ENCODE results near the gene PIK3R2. TPM values are rescaled to one million over a fixed set of nuclear protein-coding genes. Genes with fewer than 3 reads are reported as not detected.

Gene PIK3R2
- total and polyA plus RNA-seq, 2 of the 13 experiments (the other 11 are each of a cell fraction or from before 2014, with no cell fraction given), result 18.6 to 25.3 TPM

DNA sequence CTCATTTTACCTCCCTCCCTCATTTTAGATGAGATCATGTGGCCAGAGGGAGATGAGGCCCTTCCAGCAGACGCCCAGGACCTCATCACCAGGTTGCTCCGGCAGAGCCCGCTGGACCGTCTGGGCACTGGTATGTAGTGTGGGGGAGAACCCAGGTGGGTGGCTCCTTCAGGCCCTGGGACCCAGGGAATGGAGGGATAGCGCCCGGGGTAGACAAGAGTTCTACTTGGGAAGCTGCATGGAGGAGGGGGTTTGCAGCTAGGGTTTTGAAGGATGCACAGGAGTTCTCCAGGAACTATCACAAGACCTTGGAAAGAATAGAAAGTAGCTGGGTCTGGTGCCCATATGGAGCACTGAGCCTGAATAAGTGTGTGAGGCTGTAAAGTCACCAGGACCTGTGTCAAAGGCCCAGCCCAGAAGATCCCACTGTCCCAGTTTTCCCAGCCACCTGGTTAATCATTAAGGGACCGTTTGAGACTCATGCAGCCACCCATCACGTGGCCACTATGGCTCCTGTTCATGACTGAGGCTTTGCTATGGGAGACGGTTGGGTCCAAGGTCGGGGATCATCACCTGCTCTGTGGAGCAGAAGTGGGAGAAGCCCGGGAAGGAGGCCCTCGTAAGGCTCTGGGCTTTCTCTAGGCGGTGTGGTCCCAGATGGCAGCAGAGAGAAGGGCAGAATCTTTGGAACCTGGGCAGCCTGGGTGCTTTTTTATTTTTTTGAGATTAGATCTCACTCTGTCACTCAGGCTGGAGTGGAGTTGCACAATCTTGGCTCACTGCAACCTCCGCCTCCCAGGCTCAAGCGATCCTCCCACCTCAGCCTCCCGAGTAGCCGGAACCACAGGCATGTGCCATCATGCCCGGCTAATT is 17.0 kb upstream of the PIK3R2 start (continued):
- peak; percentile 77 for TF ChIP-seq SKI (IDR thresholded peaks at IDR 0.05; ENCODE audit: partially characterized antibody)
- no peak for TF ChIP-seq PHF5A (CRISPR knock-in tag; IDR thresholded peaks at IDR 0.05; ENCODE audit: low read depth, unreplicated experiment)
- TF ChIP-seq FOXC1 (CRISPR knock-in tag; IDR thresholded peaks at IDR 0.05; ENCODE audit: borderline replicate concordance), result 0 out of 2 replicates have a peak, but pooled peaks have one; percentile 16
- TF ChIP-seq GABPA (IDR thresholded peaks at IDR 0.05; ENCODE audit: low read depth, low read length), result no peak
- TF ChIP-seq GABPA (CRISPR knock-in tag; IDR thresholded peaks at IDR 0.05; ENCODE audit: low read depth), result peak; percentile 26; the same call in 1 of the 2 replicates
- TF ChIP-seq ZC3H13 (CRISPR knock-in tag; IDR thresholded peaks at IDR 0.05), result no peak
- peak; percentile 61 for TF ChIP-seq NR2F6 (IDR thresholded peaks at IDR 0.05)
- peak; percentile 52; the same call in 1 of the 2 replicates for TF ChIP-seq NR2F6 (CRISPR knock-in tag; IDR thresholded peaks at IDR 0.05)
- TF ChIP-seq, protein P1, sequence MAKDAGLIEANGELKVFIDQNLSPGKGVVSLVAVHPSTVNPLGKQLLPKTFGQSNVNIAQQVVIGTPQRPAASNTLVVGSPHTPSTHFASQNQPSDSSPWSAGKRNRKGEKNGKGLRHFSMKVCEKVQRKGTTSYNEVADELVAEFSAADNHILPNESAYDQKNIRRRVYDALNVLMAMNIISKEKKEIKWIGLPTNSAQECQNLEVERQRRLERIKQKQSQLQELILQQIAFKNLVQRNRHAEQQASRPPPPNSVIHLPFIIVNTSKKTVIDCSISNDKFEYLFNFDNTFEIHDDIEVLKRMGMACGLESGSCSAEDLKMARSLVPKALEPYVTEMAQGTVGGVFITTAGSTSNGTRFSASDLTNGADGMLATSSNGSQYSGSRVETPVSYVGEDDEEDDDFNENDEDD (CRISPR knock-in tag; IDR thresholded peaks at IDR 0.05; ENCODE audit: borderline replicate concordance), result peak; percentile 43; the same call in 1 of the 2 replicates
- TF ChIP-seq CREM (IDR thresholded peaks at IDR 0.05), result 0 out of 2 replicates have a peak, but pooled peaks have one; percentile 41
- TF ChIP-seq CREM (CRISPR knock-in tag; IDR thresholded peaks at IDR 0.05), result no peak
- TF ChIP-seq CREB1 (IDR thresholded peaks at IDR 0.05), result peak; percentile 11; the same call in 1 of the 2 replicates
- TF ChIP-seq CREB1 (CRISPR knock-in tag; IDR thresholded peaks at IDR 0.05), result no peak
- TF ChIP-seq ZNF530 (CRISPR knock-in tag; IDR thresholded peaks at IDR 0.05; ENCODE audit: low read depth), result no peak
- TF ChIP-seq, protein P2, sequence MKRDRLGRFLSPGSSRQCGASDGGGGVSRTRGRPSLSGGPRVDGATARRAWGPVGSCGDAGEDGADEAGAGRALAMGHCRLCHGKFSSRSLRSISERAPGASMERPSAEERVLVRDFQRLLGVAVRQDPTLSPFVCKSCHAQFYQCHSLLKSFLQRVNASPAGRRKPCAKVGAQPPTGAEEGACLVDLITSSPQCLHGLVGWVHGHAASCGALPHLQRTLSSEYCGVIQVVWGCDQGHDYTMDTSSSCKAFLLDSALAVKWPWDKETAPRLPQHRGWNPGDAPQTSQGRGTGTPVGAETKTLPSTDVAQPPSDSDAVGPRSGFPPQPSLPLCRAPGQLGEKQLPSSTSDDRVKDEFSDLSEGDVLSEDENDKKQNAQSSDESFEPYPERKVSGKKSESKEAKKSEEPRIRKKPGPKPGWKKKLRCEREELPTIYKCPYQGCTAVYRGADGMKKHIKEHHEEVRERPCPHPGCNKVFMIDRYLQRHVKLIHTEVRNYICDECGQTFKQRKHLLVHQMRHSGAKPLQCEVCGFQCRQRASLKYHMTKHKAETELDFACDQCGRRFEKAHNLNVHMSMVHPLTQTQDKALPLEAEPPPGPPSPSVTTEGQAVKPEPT (CRISPR knock-in tag; IDR thresholded peaks at IDR 0.05; ENCODE audit: low read depth), result no peak
- TF ChIP-seq FOXO1 (CRISPR knock-in tag; IDR thresholded peaks at IDR 0.05), result no peak; the same call in 1 of the 2 replicates
- TF ChIP-seq POLR2G (IDR thresholded peaks at IDR 0.05; ENCODE audit: low read depth, low read length), result no peak; the same call in 1 of the 2 replicates
- TF ChIP-seq SP1 (IDR thresholded peaks at IDR 0.05), result no peak
- TF ChIP-seq SP1 (CRISPR knock-in tag; IDR thresholded peaks at IDR 0.05), result no peak
- TF ChIP-seq, protein P3, sequence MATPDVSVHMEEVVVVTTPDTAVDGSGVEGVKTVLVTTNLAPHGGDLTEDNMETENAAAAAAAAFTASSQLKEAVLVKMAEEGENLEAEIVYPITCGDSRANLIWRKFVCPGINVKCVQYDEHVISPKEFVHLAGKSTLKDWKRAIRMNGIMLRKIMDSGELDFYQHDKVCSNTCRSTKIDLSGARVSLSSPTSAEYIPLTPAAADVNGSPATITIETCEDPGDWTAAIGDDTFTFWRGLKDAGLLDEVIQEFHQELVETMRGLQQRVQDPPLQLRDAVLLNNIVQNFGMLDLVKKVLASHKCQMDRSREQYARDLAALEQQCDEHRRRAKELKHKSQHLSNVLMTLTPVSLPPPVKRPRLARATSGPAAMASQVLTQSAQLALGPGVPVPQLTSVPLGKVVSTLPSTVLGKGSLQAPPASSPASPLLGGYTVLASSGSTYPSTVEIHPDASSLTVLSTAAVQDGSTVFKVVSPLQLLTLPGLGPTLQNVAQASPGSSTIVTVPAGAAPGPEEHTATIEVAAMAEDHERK (CRISPR knock-in tag; IDR thresholded peaks at IDR 0.05; ENCODE audit: low read depth), result no peak
- TF ChIP-seq POLR2AphosphoS5 (IDR thresholded peaks at IDR 0.05; ENCODE audit: low read depth, low read length), result peak; percentile 72
- TF ChIP-seq, protein P4, sequence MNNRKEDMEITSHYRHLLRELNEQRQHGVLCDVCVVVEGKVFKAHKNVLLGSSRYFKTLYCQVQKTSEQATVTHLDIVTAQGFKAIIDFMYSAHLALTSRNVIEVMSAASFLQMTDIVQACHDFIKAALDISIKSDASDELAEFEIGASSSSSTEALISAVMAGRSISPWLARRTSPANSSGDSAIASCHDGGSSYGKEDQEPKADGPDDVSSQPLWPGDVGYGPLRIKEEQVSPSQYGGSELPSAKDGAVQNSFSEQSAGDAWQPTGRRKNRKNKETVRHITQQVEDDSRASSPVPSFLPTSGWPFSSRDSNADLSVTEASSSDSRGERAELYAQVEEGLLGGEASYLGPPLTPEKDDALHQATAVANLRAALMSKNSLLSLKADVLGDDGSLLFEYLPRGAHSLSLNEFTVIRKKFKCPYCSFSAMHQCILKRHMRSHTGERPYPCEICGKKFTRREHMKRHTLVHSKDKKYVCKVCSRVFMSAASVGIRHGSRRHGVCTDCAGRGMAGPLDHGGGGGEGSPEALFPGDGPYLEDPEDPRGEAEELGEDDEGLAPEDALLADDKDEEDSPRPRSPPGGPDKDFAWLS (CRISPR knock-in tag; IDR thresholded peaks at IDR 0.05; ENCODE audit: borderline replicate concordance), result no peak
- TF ChIP-seq, protein P5, sequence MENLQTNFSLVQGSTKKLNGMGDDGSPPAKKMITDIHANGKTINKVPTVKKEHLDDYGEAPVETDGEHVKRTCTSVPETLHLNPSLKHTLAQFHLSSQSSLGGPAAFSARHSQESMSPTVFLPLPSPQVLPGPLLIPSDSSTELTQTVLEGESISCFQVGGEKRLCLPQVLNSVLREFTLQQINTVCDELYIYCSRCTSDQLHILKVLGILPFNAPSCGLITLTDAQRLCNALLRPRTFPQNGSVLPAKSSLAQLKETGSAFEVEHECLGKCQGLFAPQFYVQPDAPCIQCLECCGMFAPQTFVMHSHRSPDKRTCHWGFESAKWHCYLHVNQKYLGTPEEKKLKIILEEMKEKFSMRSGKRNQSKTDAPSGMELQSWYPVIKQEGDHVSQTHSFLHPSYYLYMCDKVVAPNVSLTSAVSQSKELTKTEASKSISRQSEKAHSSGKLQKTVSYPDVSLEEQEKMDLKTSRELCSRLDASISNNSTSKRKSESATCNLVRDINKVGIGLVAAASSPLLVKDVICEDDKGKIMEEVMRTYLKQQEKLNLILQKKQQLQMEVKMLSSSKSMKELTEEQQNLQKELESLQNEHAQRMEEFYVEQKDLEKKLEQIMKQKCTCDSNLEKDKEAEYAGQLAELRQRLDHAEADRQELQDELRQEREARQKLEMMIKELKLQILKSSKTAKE (CRISPR knock-in tag; IDR thresholded peaks at IDR 0.05; ENCODE audit: borderline replicate concordance), result no peak; the same call in 1 of the 2 replicates
